ENCODE results near the gene GLI3.

GLI3 gene

GRCh38 chr7:42155584-42156290, 81.3 kb downstream of the GLI3 start:
- DNase-seq (ENCODE audit: low read depth), result no peak
- no peak overlapping the region for H3K4me3 ChIP-seq (ENCODE audit: low read depth, low read length)

GRCh38 chr7:42154173-42154572, 82.8 kb downstream of the GLI3 start:
- no peak overlapping the region for H3K4me3 ChIP-seq (ENCODE audit: low read depth, low read length)
- DNase-seq (ENCODE audit: low read depth), result no peak

- DNase-seq (ENCODE audit: low read depth), result no peak
- no peak overlapping the region for H3K4me3 ChIP-seq (ENCODE audit: low read depth, low read length)
Observed at GRCh38 chr7:42152329-42153205, 84.4 kb downstream of the GLI3 start.

DNA sequence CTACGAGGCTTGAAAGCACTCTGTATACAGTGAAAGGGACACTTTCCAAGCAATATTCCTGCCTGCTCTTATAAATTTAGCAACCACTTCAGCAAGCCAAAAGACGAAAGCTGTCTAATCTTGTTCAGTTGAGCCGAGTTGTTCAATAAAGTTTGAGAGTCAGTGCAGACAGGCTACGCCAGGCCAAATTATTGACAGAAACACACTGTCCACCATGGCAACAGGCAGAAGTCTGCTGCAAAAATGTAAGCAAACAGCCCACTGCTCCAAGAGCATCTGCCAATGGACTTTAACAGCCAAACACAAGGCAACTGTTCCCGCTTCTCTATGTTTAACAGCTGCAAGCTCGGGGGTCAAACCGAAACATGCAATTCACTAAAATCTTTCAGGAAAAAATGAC, 85.7 kb downstream of the GLI3 start:
- H3K4me3 ChIP-seq (ENCODE audit: low read depth, low read length), result no peak overlapping the region
- DNase-seq (ENCODE audit: low read depth), result peak; percentile 39

DNA sequence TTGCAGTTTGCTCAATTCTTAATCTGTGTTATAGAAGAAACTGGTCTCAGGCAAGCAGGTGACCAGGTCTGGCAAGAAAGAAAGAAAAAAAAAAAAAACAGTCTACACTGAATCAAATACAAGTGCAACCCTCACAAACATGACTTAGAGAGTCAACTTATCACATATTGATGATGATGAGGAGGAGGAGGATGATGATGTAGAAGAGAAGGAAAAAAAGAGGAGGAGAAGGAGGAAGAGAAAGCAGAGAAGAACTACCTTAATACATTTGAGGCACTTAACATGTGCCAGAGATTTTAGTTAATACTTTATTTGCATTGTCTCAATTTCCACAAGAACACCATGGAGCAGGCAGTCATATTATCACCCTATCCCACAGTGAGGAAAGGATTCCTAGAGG, 91.5 kb downstream of the GLI3 start:
- no peak overlapping the region for H3K4me3 ChIP-seq (ENCODE audit: low read depth, low read length)
- DNase-seq (ENCODE audit: low read depth), result no peak

- no peak for DNase-seq (ENCODE audit: low read depth)
- no peak overlapping the region for H3K4me3 ChIP-seq (ENCODE audit: low read depth, low read length)
Observed at GRCh38 chr7:42144604-42145003, 92.4 kb downstream of the GLI3 start.

DNA sequence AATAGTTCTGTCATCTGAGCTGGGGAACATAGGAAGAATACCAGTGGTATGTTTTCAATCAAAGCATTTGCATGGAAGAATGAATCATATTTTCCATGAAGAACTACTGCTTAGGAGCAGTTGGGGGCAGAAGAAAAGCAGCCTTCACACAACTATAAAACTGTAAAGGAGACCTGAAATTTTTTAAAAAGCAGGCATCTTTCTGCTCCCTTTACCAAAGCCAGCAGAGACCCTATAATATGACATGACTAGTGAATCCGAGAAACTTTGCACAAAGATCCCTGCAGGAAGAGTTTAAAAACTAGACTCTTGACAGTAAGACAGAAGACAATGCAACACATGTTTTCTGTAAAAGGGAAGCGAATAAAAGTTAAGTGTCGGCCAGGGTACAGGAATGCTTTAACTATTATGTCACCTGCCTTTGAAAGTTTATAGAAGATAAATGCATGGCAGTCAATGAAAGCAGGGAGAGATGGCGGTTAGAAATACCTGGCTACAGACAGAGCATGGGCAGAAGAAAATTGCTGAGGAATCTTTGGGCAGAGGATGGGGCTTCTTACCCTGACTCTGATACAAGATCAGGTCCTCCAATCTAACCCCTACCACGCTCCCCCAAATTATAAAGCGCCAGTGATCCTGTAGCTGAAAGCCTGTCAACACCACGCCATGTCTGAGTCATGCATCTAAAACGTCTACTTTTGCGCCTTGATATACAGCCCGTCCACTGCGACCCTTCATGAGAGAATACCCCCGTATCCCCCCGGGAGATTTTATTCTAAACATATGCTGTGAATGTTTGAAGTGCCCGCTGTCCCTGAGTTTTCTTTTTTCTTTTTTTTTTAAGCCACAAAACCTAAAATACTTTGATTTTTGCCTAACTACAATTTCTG, 93.1 kb downstream of the GLI3 start:
- DNase-seq (ENCODE audit: low read depth), result no peak
- H3K4me3 ChIP-seq (ENCODE audit: low read depth, low read length), result no peak overlapping the region

DNA sequence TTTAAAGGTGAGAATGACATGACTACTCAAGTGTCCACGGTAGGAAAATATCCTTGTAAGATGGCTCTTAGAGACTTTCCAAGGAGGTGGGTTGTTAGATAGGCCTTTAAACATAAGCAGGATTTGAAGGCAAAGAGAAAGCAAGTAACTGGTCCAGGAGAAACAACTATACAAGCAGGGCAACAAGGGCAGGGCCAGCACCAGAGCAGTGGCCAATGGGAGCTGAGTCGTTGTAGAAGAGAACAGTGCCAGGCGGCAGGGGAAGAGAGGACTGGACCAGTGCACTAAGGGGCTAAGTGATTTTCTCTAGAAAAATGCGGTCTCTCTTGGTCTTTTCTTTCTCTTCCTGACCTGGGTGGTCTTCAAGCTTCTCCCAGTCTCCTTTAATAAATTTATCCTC, 94.9 kb downstream of the GLI3 start:
- no peak overlapping the region for H3K4me3 ChIP-seq (ENCODE audit: low read depth, low read length)
- no peak for DNase-seq (ENCODE audit: low read depth)

- no peak for DNase-seq (ENCODE audit: low read depth)
- H3K4me3 ChIP-seq (ENCODE audit: low read depth, low read length), result no peak overlapping the region
Observed at GRCh38 chr7:42139751-42140150, 97.3 kb downstream of the GLI3 start.

- no peak for DNase-seq (ENCODE audit: low read depth)
- no peak overlapping the region for H3K4me3 ChIP-seq (ENCODE audit: low read depth, low read length)
Observed at GRCh38 chr7:42138691-42139090, 98.3 kb downstream of the GLI3 start.

DNA sequence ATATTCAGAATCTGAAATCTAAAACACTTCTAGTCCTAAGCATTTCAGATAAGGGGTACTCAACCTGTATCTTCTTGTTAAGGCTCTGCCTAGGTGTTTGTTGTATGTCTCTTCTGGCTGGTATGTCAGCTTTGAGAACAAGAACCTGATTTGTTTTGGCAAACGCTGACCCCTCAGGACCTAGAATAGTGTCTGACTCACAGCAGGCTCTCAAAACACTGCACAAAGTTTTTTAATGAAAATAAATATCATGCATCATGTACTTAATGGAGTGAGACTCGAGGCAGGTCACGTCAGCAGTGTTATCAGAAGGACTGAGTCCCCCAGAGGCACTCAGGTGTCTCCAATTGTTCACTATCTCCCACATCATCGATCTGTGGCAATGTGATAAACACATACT, 99.1 kb downstream of the GLI3 start:
- DNase-seq (ENCODE audit: low read depth), result no peak
- H3K4me3 ChIP-seq (ENCODE audit: low read depth, low read length), result no peak overlapping the region

- H3K4me3 ChIP-seq (ENCODE audit: low read depth, low read length), result no peak overlapping the region
- DNase-seq (ENCODE audit: low read depth), result no peak
Observed at GRCh38 chr7:42137431-42137830, 99.6 kb downstream of the GLI3 start.

DNA sequence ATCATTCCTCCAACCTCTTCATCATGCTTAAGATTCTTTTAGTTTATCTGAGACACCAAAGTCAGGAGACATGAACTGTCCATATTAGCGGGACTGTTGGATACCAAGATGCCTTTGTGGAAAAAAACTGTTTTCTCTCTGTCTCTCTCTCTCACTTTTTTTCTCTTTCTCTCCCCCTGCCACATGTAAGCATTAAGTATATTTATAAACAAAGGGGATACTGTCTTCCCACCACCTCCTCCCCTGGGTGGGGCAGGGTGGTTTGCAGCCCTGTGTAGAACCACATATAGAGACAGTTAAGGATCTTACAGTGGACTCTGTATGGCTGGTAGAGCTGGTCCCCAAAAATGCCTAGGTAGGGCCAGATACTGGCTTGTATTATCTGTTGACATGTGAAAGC, 101.3 kb downstream of the GLI3 start:
- no peak for DNase-seq (ENCODE audit: low read depth)
- H3K4me3 ChIP-seq (ENCODE audit: low read depth, low read length), result no peak overlapping the region

DNA sequence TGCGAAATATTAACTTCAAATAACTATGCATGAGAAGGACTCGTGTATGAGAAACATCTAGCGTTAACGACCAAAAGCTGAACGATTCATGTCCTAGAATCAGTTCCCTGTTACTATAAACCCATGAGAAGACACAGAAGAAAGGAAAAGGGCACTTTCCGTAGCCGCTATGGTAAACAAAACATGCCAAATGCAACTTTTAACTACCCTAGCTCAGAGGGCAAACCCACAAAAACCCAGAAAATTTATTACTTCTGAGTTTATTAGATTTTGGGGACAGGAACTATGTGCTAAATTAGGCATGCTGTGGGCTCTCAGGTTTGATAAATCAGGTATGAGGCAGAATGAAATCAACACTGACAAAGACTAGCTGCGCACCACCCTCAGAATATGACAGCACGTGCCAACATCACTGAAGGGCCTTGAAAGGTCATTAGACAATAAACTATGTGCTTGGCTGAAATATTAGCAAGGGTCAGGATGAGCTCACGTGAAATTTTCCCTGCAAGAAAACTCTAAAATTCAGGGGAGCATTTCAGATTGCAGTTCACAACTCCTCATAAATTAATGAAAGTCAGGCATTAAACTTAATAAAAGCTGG, 102.6 kb downstream of the GLI3 start:
- H3K4me3 ChIP-seq (ENCODE audit: low read depth, low read length), result no peak overlapping the region
- no peak for DNase-seq (ENCODE audit: low read depth)

DNA sequence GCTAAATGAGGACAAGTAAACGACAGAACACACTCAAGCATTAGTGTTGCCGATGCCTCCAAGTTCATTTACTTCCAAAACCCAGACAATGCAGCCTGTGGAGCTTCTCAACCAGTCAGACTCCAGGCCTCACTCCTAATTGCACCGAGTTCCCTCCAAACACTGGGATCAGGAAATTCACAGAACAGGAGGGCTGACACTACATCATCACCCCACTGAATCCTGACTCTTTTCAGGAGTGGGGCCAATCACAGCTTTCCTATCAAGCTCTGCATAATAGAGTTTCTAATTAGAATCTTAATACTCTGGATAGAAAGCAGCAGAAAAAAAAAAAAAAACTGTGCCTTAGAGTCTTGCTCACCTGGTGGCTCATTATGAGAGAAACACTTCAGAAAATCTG, 103.7 kb downstream of the GLI3 start:
- no peak overlapping the region for H3K4me3 ChIP-seq (ENCODE audit: low read depth, low read length)
- no peak for DNase-seq (ENCODE audit: low read depth)

- no peak overlapping the region for H3K4me3 ChIP-seq (ENCODE audit: low read depth, low read length)
- no peak for DNase-seq (ENCODE audit: low read depth)
Observed at GRCh38 chr7:42128703-42129102, 108.3 kb downstream of the GLI3 start.

DNA sequence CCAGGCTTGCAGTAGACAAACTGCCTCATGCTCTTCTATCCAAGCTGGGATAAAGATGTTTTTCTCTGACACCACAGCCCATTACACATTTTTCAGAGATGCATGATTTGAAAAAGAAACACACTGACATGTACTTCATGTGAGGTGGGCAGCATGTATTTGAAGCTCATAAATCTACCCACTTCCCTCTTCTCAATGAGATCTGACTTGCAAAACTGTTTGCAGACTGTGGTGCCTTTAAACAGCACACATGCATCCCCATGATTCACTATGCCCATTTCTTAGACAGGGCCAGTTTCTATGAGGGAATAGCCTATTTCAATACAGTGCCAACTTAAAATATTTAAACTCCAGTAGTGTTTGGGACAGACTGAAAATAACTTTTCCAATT, 109.8 kb downstream of the GLI3 start:
- H3K4me3 ChIP-seq (ENCODE audit: low read depth, low read length), result no peak overlapping the region
- no peak for DNase-seq (ENCODE audit: low read depth)

- H3K4me3 ChIP-seq (ENCODE audit: low read depth, low read length), result no peak overlapping the region
- DNase-seq (ENCODE audit: low read depth), result no peak
Observed at GRCh38 chr7:42126475-42127231, 110.4 kb downstream of the GLI3 start.

DNA sequence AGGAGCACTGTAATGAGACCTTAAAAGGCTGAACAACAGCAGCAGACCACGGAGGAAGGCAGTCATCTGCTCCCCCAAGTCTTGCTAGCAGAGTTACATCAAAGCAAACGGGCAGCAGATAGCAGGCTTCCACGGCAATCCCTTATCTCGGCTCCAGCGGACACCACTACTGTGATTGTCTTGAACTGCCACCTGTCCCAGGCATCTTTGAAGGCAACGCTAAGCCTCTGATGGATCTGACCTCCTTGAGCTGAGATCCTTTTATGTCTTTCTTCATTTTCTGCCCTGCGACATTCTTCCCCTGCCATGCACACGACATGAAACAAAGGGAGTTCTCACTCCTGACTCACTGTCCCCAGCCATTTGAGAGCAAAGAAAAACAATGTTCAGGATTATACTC, 111.7 kb downstream of the GLI3 start:
- no peak for DNase-seq (ENCODE audit: low read depth)
- H3K4me3 ChIP-seq (ENCODE audit: low read depth, low read length), result no peak overlapping the region
